ENCODE data around the gene ALPK3.

The ALPK3 gene

DNA sequence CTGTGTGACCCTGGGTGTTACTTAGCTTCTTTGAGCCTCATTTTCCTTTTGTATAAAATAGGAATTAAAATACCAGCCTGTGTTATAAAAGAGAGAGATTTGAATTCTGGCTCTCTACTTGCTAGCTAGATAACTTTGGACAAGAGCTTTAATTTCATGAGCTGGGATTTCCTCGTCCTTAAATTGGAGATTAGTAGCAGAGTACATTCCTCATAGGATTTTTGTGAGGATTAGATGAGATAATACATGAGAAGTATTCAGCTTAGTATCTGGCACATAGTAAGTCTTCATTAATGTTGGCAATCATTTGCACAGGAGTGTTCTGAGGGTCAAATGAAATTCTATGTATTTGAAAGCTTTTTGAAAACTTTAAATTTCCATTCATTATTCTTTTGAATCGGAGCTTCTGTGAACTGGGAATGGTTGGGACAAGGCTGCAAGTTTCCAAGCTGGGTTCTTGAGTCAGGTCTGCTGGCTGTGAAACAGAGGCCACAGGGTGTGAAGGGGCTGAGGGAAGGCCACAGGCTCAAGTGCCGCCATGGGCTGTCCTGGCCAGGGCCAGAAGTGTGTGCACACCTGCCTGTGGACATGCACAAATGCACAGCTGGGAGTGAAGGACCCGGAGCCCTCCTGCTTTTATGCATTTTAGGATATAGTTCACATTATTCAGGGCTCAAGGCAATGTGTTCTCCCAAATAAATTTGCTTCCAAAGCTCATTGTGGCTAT is 17.2 kb downstream of the ALPK3 start:
- no peak for DNase-seq
- TF ChIP-seq, protein P1, sequence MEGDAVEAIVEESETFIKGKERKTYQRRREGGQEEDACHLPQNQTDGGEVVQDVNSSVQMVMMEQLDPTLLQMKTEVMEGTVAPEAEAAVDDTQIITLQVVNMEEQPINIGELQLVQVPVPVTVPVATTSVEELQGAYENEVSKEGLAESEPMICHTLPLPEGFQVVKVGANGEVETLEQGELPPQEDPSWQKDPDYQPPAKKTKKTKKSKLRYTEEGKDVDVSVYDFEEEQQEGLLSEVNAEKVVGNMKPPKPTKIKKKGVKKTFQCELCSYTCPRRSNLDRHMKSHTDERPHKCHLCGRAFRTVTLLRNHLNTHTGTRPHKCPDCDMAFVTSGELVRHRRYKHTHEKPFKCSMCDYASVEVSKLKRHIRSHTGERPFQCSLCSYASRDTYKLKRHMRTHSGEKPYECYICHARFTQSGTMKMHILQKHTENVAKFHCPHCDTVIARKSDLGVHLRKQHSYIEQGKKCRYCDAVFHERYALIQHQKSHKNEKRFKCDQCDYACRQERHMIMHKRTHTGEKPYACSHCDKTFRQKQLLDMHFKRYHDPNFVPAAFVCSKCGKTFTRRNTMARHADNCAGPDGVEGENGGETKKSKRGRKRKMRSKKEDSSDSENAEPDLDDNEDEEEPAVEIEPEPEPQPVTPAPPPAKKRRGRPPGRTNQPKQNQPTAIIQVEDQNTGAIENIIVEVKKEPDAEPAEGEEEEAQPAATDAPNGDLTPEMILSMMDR (IDR thresholded peaks at IDR 0.05; ENCODE audit: low read depth, low read length) = no peak
- Histone ChIP-seq H3K4me3 (ENCODE audit: low read depth, low read length) (no peak overlapping the region), H3K27me3 (ENCODE audit: insufficient read depth, low read depth, severe bottlenecking) (no peaks in the 10 kb centered on the region), H3K36me3 (peaks cover 48% of the 10 kb centered on the region), H3K27ac (no peak overlapping the region), H3K9me3 (ENCODE audit: severe bottlenecking) (no peaks in the 10 kb centered on the region)

DNA sequence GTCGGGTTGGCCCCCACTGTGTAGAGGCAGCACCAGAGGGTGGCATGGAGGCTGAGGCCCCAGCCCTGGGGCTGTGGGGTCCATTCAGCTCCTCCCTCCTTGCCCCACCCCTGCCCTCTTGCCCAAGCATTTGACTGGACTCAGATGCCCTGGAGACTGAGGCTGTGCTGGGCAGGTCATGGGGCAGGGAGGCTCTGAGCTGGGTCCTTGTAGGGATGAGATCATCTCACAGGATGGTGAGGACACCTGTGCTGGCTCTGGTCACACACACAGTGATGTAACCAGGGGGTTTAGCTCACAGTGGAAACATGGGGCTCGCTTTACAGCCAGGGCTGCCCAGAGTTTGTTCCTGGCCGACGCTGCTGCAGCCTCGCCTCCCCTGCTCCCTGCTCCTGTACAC is 17.8 kb downstream of the ALPK3 start:
- Histone ChIP-seq H3K27me3 (ENCODE audit: insufficient read depth, low read depth, severe bottlenecking) (no peaks in the 10 kb centered on the region), H3K27ac (no peak overlapping the region), H3K4me3 (ENCODE audit: low read depth, low read length) (no peak overlapping the region), H3K36me3 (peaks cover 50% of the 10 kb centered on the region), H3K9me3 (ENCODE audit: severe bottlenecking) (no peaks in the 10 kb centered on the region)
- no peak for DNase-seq
- TF ChIP-seq, protein P1 (IDR thresholded peaks at IDR 0.05; ENCODE audit: low read depth, low read length) = no peak

DNA sequence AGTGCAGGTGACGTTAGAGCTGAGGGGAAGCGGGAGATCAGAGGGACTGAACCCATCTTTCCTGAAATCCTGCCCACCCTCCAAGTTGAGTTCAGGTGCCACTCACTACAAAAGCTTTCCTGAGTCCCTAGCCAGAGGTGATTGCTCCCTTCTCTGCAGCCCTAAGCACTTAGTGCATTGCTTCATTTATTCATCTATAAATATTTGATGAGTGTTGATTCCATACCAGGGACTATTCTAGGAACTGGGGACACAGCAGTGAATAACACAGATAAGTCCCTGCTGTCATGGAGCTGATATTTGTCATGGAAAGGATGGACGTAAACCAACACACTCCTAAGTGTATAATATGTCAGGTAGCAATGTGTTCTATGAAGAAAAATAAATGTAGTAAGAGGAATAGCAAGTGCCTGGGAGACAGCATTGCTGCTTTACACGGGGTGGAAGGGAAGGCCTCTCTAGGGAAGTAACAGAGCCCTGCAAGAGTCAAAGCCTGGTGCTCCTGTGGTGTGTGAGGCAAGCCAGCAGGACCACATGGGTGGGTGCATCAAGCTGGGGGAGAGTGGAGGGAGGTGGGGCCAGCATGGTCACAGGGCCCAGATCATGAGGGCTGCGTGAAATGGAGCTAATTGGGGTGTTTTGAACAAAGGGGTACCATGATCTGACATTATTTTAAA is 18.6 kb downstream of the ALPK3 start:
- peaks cover 58% of the 10 kb centered on the region for H3K36me3 ChIP-seq
- DNase-seq = no peak

DNA sequence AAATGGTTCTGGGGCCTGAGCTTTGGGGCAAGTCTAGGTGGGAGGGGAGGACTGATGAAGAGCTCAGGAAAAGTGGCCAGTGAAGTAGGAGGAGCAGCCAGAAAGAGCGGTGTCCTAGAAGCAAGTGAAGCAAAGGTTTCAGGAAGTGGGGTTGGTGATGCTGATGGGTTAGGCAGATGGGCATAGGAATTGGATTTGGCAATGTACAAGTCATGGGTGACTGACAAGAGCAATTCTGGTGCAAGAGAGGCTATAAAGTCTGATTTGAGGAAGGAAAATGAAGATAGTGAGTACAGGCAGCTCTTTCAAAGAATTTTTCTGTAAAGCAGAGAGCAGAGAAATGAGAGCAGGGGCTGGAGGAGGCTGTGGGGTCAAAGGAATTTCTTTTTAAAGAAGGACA is 19.7 kb downstream of the ALPK3 start:
- H3K36me3 ChIP-seq = peaks cover 61% of the 10 kb centered on the region
- DNase-seq = no peak
- H3K27me3 ChIP-seq (ENCODE audit: insufficient read depth, low read depth, severe bottlenecking) = no peaks in the 10 kb centered on the region
- TF ChIP-seq, protein P1 (IDR thresholded peaks at IDR 0.05; ENCODE audit: low read depth, low read length) = no peak
- no peaks in the 10 kb centered on the region for H3K9me3 ChIP-seq (ENCODE audit: severe bottlenecking)
- H3K27ac ChIP-seq = no peak overlapping the region
- no peak overlapping the region for H3K4me3 ChIP-seq (ENCODE audit: low read depth, low read length)

More for the DNA sequence above, 18.6 kb downstream of the ALPK3 start:
- Histone ChIP-seq H3K27me3 (ENCODE audit: insufficient read depth, low read depth, severe bottlenecking) (no peaks in the 10 kb centered on the region), H3K9me3 (ENCODE audit: severe bottlenecking) (no peaks in the 10 kb centered on the region), H3K27ac (no peak overlapping the region), H3K4me3 (ENCODE audit: low read depth, low read length) (no peak overlapping the region)
- TF ChIP-seq, protein P1 (IDR thresholded peaks at IDR 0.05; ENCODE audit: low read depth, low read length) = no peak

DNA sequence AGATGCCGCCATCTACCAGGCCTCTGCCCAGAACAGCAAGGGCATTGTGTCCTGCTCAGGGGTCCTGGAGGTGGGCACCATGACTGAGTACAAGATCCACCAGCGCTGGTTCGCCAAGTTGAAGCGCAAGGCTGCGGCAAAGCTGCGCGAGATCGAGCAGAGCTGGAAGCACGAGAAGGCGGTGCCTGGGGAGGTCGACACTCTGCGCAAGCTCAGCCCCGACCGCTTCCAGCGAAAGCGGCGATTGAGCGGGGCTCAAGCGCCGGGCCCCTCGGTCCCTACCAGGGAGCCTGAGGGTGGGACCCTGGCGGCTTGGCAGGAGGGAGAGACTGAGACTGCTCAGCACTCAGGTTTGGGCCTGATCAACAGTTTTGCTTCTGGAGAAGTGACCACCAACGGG is 22.6 kb downstream of the ALPK3 start:
- Histone ChIP-seq H3K27me3 (ENCODE audit: insufficient read depth, low read depth, severe bottlenecking) (no peaks in the 10 kb centered on the region), H3K27ac (no peak overlapping the region), H3K36me3 (peaks cover 55% of the 10 kb centered on the region), H3K4me3 (ENCODE audit: low read depth, low read length) (no peak overlapping the region), H3K9me3 (ENCODE audit: severe bottlenecking) (no peaks in the 10 kb centered on the region)
- no peak for DNase-seq
- TF ChIP-seq, protein P1 (IDR thresholded peaks at IDR 0.05; ENCODE audit: low read depth, low read length) = no peak
